Neuron (in vitro differentiated cells): ENCODE data around the gene SPRYD3.

Experiments used
- H2AFZ ChIP-seq: one replicate; pipeline ENCODE4 v1.6.1; 2013; ENCODE audit warnings: low read depth, mild to moderate bottlenecking, inconsistent platforms, low read length, moderate library complexity
- H3K27me3 ChIP-seq: one replicate; pipeline ENCODE4 v1.6.1; 2013; ENCODE audit warnings: low read length; ENCODE audit not compliant: insufficient read depth
- H3K36me3 ChIP-seq: one replicate; pipeline ENCODE4 v1.6.1; 2013; ENCODE audit warnings: low read length; ENCODE audit not compliant: insufficient read depth
- H3K4me1 ChIP-seq: one replicate; pipeline ENCODE4 v1.6.1; 2013; ENCODE audit warnings: low read length; ENCODE audit not compliant: insufficient read depth
- H3K4me3 ChIP-seq: 2 replicates; pipeline ENCODE4 v1.5.1; 2013; ENCODE audit warnings: mild to moderate bottlenecking, low read length, moderate library complexity
- H3K9me3 ChIP-seq: one replicate; pipeline ENCODE4 v1.6.1; 2013; ENCODE audit warnings: low read length

SPRYD3 gene

GRCh38 chr12:53061404-53062010, 17.7 kb downstream of the SPRYD3 start:
- H2AFZ ChIP-seq, result no peak overlapping the region
- H3K4me1 ChIP-seq, result no peaks in the 10 kb centered on the region
- H3K9me3 ChIP-seq, result no peaks in the 10 kb centered on the region

GRCh38 chr12:53060721-53061276, 18.4 kb downstream of the SPRYD3 start:
- Histone ChIP-seq H2AFZ (no peak overlapping the region), H3K4me3 (no peak overlapping the region), H3K36me3 (peaks cover 8% of the 10 kb centered on the region), H3K4me1 (no peaks in the 10 kb centered on the region), H3K27me3 (no peaks in the 10 kb centered on the region), H3K9me3 (no peaks in the 10 kb centered on the region)

More at GRCh38 chr12:53061404-53062010, 17.7 kb downstream of the SPRYD3 start:
- peaks cover 8% of the 10 kb centered on the region for H3K36me3 ChIP-seq
- no peak overlapping the region for H3K4me3 ChIP-seq
- no peaks in the 10 kb centered on the region for H3K27me3 ChIP-seq

DNA sequence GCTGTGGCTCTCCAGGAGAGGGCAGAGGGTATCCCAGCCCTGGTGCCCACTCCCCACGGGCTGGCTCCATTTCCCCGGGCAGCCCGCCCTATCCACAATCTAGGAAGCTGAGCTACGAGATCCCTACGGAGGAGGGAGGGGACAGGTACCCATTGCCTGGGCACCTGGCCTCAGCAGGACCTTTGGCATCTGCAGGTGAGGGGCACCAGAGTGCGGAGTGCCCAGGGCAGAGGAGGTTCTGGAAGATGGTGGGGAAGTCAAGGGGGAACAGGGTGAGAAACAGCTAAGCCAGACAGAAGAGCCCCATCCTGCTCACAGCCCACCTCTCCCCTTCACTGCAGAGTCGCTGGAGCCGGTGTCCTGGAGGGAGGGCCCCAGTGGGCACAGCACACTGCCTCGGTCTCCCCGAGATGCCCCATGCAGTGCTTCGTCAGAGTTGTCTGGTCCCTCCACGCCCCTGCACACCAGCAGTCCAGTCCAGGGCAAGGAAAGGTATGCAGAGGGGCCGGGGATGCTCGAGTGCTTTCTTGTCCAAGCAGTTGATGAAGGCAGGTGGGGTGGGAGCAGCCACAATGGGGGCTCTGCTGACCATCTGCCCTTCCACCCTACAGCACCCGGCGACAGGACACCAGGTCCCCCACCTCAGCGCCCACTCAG, 19.0 kb downstream of the SPRYD3 start:
- no peak overlapping the region for H3K4me3 ChIP-seq
- H3K4me1 ChIP-seq, result no peaks in the 10 kb centered on the region
- H3K9me3 ChIP-seq, result no peaks in the 10 kb centered on the region
- H3K27me3 ChIP-seq, result no peaks in the 10 kb centered on the region
- H2AFZ ChIP-seq, result no peak overlapping the region
- H3K36me3 ChIP-seq, result peaks cover 5% of the 10 kb centered on the region

DNA sequence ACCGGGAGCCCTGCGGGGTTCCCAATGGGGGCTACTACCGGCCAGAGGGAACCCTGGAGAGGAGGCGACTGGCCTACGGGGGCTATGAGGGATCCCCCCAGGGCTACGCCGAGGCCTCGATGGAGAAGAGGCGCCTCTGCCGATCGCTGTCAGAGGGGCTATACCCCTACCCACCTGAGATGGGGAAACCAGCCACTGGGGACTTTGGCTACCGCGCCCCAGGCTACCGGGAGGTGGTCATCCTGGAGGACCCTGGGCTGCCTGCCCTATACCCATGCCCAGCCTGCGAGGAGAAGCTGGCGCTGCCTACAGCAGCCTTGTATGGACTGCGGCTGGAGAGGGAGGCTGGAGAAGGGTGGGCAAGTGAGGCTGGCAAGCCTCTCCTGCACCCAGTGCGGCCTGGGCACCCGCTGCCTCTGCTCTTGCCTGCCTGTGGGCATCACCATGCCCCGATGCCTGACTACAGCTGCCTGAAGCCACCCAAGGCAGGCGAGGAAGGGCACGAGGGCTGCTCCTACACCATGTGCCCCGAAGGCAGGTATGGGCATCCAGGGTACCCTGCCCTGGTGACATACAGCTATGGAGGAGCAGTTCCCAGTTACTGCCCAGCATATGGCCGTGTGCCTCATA, 19.6 kb downstream of the SPRYD3 start:
- peaks cover 5% of the 10 kb centered on the region for H3K36me3 ChIP-seq
- no peaks in the 10 kb centered on the region for H3K4me1 ChIP-seq
- no peak overlapping the region for H2AFZ ChIP-seq
- no peaks in the 10 kb centered on the region for H3K9me3 ChIP-seq
- no peak overlapping the region for H3K4me3 ChIP-seq
- H3K27me3 ChIP-seq, result no peaks in the 10 kb centered on the region

DNA sequence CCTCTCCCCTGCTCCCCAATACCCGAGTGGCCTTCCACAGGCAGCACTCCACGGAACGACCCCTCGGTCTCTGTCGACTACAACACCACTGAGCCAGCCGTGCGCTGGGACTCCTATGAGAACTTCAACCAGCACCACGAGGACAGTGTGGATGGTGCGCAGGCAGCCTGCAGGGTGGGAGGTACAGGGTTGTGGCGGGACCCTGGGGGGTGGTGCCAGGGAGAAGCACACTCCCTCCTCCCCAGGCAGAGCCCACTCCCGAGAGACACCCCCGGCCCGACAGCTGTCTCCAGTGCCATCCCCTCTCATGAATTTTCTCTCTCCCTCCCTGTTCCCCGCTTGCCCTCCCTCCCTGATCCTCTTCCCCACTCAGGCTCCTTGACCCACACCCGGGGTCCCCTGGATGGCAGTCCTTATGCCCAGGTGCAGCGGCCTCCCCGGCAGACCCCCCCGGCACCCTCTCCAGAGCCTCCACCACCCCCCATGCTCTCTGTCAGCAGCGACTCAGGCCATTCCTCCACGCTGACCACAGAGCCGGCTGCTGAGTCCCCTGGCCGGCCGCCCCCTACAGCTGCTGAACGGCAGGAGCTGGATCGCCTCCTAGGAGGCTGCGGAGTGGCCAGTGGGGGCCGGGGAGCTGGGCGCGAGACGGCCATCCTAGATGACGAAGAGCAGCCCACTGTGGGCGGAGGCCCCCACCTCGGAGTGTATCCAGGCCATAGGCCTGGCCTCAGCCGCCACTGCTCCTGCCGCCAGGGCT, 20.3 kb downstream of the SPRYD3 start:
- Histone ChIP-seq H2AFZ (no peak overlapping the region), H3K36me3 (peaks cover 2% of the 10 kb centered on the region), H3K4me1 (no peaks in the 10 kb centered on the region), H3K27me3 (no peaks in the 10 kb centered on the region), H3K9me3 (no peaks in the 10 kb centered on the region), H3K4me3 (no peak overlapping the region)

DNA sequence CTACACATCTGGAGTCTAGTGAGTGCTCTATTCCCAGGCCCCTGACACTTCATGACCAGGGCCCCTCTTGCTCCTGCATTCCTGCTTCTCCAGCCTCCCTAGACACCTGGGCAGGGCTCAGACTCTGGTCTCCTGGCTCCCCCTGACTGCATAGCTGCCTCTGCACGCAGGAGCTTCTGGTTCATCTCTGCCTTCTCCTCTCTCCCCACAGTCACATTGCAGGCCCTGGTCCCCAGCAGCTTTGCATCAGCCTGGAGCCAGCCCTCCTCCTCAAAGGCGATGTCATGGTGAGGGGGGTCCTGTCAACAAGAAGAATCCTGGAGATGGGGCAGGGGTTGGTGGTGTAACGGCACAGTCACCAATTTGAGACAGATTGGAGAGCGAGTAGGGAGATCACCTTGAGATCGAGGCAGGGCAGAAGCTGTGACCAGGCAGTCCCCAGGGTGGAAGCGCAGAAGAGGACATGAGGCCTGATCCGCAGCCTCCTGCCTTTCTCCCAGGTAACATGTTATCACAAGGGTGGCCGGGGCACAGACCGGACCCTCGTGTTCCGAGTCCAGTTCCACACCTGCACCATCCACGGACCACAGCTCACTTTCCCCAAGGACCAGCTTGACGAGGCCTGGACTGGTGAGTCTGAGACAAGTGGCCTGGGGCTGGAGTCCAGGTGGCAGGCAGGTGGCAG, 21.2 kb downstream of the SPRYD3 start:
- no peaks in the 10 kb centered on the region for H3K4me1 ChIP-seq
- no peaks in the 10 kb centered on the region for H3K36me3 ChIP-seq

DNA sequence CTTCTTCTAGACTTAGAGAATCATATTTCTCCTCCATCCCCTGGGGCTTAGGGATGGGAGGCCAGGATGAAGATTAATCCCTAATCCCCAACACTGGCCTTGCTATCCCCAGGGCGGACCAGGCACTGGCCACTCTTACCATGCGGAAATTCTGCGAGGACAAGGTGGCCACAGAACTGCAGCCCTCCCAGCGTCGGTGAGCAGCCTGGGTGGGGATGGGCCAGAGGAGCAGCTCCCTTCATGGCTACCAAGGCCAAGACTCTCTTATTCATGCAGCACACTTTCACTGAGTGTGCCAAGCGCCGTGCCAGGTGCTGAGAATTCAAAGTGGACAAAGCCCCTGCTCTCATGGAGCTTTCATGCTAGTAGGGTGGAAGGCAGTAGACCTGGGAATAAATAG, 22.3 kb downstream of the SPRYD3 start:
- no peak overlapping the region for H3K4me3 ChIP-seq
- H3K4me1 ChIP-seq, result peaks cover under 1% of the 10 kb centered on the region
- no peak overlapping the region for H2AFZ ChIP-seq
- no peaks in the 10 kb centered on the region for H3K9me3 ChIP-seq
- H3K27me3 ChIP-seq, result no peaks in the 10 kb centered on the region
- no peaks in the 10 kb centered on the region for H3K36me3 ChIP-seq

More for the DNA sequence above, 21.2 kb downstream of the SPRYD3 start:
- H3K4me3 ChIP-seq, result no peak overlapping the region
- H3K9me3 ChIP-seq, result no peaks in the 10 kb centered on the region
- H3K27me3 ChIP-seq, result no peaks in the 10 kb centered on the region
- no peak overlapping the region for H2AFZ ChIP-seq

DNA sequence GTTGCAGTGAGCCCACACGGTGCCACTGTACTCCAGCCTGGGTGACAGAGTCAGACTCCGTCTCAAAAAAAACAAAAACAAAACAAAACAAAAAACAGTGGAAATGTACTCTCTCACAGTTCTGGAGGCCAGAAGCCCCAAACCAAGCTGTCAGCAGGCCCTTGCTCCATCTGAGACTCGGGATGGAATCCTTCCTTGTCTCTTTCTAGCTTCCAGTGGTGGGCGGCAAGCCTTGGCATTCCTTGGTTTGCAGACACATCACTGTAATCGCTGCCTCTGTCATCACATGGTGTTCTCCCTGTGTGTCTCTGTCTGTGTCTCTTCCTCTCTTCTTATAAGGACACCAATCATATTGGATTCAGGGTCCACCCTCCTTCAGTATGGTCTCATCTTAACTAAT, 22.9 kb downstream of the SPRYD3 start:
- Histone ChIP-seq H3K4me1 (peaks cover 7% of the 10 kb centered on the region), H3K4me3 (no peak overlapping the region), H3K36me3 (no peaks in the 10 kb centered on the region), H3K27me3 (no peaks in the 10 kb centered on the region), H3K9me3 (no peaks in the 10 kb centered on the region), H2AFZ (no peak overlapping the region)

- H3K9me3 ChIP-seq, result no peaks in the 10 kb centered on the region
- H3K36me3 ChIP-seq, result no peaks in the 10 kb centered on the region
- H2AFZ ChIP-seq, result no peak overlapping the region
- peaks cover 13% of the 10 kb centered on the region for H3K4me1 ChIP-seq
- no peaks in the 10 kb centered on the region for H3K27me3 ChIP-seq
- H3K4me3 ChIP-seq, result no peak overlapping the region
Observed at GRCh38 chr12:53055471-53056266, 23.5 kb downstream of the SPRYD3 start.

GRCh38 chr12:53054112-53054878, 24.9 kb downstream of the SPRYD3 start:
- no peaks in the 10 kb centered on the region for H3K36me3 ChIP-seq
- no peaks in the 10 kb centered on the region for H3K9me3 ChIP-seq
- peaks cover 27% of the 10 kb centered on the region for H3K4me1 ChIP-seq
- no peak overlapping the region for H2AFZ ChIP-seq
- H3K27me3 ChIP-seq, result no peaks in the 10 kb centered on the region
- no peak overlapping the region for H3K4me3 ChIP-seq

DNA sequence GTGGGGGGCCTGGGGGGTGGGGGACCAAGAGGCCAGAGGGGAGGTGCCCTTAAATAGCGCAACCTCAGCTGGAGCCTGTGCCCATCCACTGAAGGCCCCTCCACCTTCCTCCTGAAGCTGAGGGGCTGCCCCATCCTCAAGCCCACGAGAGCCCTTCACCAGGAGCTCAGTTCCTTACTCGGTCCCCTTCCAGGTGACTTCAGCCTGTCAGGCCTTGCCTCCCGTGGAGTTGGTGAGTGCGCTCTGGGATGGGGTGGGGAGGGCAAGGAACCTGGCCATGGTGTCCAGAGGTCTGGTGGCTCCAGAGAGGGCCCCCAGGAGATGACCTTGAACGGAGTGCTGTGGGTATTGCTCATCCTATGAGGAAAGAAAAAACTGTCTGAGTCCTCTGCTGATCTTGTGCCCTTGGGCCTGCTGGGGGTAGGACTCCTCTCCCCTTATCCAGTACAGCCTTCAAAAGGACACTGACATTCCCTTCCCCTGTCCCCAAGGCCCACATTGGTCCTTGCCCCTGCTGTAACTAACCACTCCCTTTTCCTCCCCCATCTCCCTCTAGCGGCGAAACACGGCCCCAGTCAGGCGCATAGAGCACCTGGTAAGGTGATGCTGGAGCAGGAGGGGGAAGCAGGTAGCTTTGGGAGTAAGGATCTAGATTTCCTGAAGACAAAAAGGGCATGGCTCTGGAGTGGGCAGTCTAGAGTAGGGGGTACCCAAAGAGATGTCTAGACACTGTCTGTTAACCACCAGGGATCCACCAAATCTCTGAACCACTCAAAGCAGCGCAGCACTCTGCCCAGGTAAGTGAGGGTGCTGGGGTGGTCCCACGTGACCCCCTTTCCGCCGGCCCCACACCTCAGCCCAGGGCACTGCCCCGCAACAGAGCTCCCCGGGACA, 25.7 kb downstream of the SPRYD3 start:
- Histone ChIP-seq H3K27me3 (no peaks in the 10 kb centered on the region), H3K9me3 (no peaks in the 10 kb centered on the region), H3K4me1 (peaks cover 35% of the 10 kb centered on the region), H2AFZ (no peak overlapping the region), H3K36me3 (no peaks in the 10 kb centered on the region), H3K4me3 (no peak overlapping the region)
